PC-3 (cell line): ENCODE measurements around the gene COL6A1.

ENCODE experiments used
- CTCF ChIP-seq: fragments of 300-600 bp; sonication (generic); conservative IDR thresholded peaks from 2 replicates; pipeline ENCODE4 v1.5.1; 2017; ENCODE audit warnings: antibody characterized with exemption, low read depth, mild to moderate bottlenecking, low read length
- EZH2 ChIP-seq: fragments of 300-600 bp; sonication (generic); IDR thresholded peaks from one replicate; pipeline ENCODE4 v1.6.1; 2017; ENCODE audit warnings: antibody characterized with exemption, mild to moderate bottlenecking, low read length; ENCODE audit not compliant: unreplicated experiment
- EZH2phosphoT487 ChIP-seq: fragments of 300-600 bp; sonication (generic); IDR thresholded peaks from 2 replicates; pipeline ENCODE4 v1.6.1; 2018; ENCODE audit warnings: mild to moderate bottlenecking, antibody characterized with exemption, low read length, borderline replicate concordance

GRCh38 chr21:45997495-45998275 is 16.1 kb downstream of the COL6A1 start:
- TF ChIP-seq CTCF (no peak), EZH2 (no peak), EZH2phosphoT487 (no peak)
